ENCODE results near the gene SLC24A1. TPM values are rescaled to one million over a fixed set of nuclear protein-coding genes. Genes with fewer than 3 reads are reported as not detected.
"Not testable (repeated sequence)": the region's sequence is repeated elsewhere in the genome, so short reads cannot be mapped to it uniquely, and the experiment has no call there.

SLC24A1 gene
- polyA plus RNA-seq, 4 donors: 2.5 to 15.2 (median 4.9) TPM

DNA sequence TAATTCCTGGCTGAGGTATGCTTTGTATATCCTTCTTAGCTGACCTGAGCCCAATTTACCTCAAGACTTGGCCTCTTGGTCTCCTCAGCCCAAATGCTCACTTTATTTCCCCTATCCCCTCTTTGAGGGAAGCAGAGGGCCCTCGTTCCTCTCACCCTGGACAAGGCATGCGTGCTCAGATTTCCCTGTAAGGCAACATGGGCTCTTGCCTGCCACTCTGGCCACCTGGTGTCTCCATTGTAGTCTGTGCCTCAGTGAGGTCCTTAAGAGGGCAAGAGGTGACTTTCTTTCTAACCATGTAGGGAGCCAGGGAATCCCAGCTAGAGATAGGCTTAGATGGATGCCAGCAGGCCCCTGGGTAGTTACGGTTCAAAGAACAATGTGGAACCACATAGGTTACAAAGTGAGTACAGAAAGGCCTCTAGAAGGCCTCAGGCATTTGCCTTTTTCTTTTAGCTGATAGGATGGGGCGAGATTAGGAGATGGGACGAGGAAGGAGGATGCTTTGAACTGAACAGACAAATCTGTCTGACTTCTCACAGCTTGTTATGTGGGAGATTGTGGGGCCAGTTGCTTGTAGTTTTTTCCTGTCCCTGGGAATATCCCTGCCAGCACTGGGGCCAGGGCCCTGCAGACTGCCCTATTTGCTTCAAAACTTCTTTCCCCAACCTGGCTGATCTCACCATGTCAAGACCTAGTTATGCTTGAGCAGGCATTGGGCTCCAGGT, 9.7 kb upstream of the SLC24A1 start:
- Histone ChIP-seq H3K27ac (ENCODE audit: low read depth in 1 of 3, low read length in 2 of 3) (peak overlapping the region in 2 of 3 donors; percentile 98 to 99), H3K27me3 (ENCODE audit: control insufficient read depth in 3 of 3, insufficient read depth in 3 of 3, low read length in 3 of 3) (no peaks in the 10 kb centered on the region), H3K9me3 (ENCODE audit: control insufficient read depth in 2 of 2, insufficient read depth in 1 of 2, low read depth in 1 of 2, low read length in 1 of 2) (no peaks in the 10 kb centered on the region), H3K4me1 (ENCODE audit: control insufficient read depth in 3 of 3, insufficient read depth in 2 of 3, low read depth in 1 of 3, low read length in 2 of 3) (peaks cover 0 to 16% (median 2%) of the 10 kb centered on the region in 3 donors), H3K36me3 (ENCODE audit: control insufficient read depth in 3 of 3, insufficient read depth in 2 of 3, low read depth in 1 of 3, low read length in 3 of 3) (peaks cover 0 to 2% (median 2%) of the 10 kb centered on the region in 3 donors), H3K4me3 (ENCODE audit: low read depth in 1 of 3, low read length in 3 of 3) (peak overlapping the region; percentile 3 to 95 (median 77))
- DNase-seq: peak; percentile 4 to 24
- 84 to 93% (median 86%) methylated on average over 5 of the region's 5 CpGs for WGBS, 3 donors
- no peak for FAIRE-seq

DNA sequence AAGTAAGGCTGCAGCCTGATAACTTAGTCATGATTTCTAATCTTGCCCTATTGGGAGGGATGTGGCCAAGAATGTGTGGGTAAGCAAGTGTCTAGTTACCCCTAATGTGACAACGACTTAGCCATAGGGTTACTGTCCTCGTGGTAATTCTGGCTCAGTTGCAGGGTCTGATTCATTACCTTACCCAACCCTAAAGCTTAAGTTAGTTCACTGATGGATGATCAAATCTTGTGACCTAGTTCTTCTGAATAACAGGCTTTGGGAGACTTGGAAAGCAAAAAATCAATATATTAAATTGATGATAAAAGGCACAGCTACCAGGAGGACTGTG, 9.2 kb upstream of the SLC24A1 start:
- FAIRE-seq (no peak), DNase-seq (no peak)
- no peaks in the 10 kb centered on the region for H3K9me3 ChIP-seq (ENCODE audit: control insufficient read depth in 2 of 2, insufficient read depth in 1 of 2, low read depth in 1 of 2, low read length in 1 of 2)
- WGBS, 3 donors: 52 to 64% (median 61%) methylated on average over 2 of the region's 2 CpGs
- no peak overlapping the region for H3K4me3 ChIP-seq (ENCODE audit: low read depth in 1 of 3, low read length in 3 of 3)
- H3K4me1 ChIP-seq (ENCODE audit: control insufficient read depth in 3 of 3, insufficient read depth in 2 of 3, low read depth in 1 of 3, low read length in 2 of 3): peaks cover 0 to 16% (median 2%) of the 10 kb centered on the region in 3 donors
- peaks cover 0 to 2% (median 0%) of the 10 kb centered on the region in 3 donors for H3K36me3 ChIP-seq (ENCODE audit: control insufficient read depth in 3 of 3, insufficient read depth in 2 of 3, low read depth in 1 of 3, low read length in 3 of 3)
- no peak overlapping the region for H3K27ac ChIP-seq (ENCODE audit: low read depth in 1 of 3, low read length in 2 of 3)
- H3K27me3 ChIP-seq (ENCODE audit: control insufficient read depth in 3 of 3, insufficient read depth in 3 of 3, low read length in 3 of 3): no peaks in the 10 kb centered on the region

DNA sequence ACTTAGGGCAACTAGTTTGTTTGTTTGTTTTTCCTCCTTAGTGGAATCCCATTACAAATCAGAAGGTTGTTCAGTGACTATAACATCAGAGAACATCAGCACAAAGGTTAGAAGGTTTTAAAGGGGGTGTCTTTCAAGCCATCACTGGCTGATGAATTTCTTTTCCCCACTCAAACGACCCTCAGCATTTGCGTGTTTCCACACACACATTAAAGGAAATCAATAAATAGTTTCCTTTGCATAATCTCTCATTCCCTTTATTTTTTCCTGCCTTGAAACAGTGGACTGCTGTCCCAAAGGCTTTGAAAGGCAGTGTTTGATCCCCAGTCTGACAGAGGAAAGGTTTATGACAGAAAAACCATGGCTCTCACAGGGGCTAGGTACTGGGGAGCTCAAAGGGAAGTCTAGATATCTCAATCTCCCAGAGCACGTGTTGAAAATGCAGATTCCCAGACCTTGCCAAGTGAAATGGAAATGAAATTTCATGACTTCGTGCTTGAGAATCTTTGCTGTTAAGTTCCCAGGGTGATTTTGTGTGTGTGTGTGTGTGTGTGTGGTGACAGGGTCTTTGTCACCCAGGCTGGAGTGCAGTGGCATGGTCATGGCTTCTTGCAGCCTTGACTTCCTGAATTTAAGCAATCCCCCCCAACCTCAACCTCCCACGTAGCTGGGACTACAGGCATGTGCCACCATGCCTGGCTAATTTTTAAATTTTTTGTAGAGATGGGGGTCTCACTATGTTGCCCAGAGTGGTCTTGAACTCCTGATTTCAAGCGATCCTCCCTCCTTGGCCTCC, 8.6 kb upstream of the SLC24A1 start:
- DNase-seq: no peak
- FAIRE-seq: no peak
- no peaks in the 10 kb centered on the region for H3K27me3 ChIP-seq (ENCODE audit: control insufficient read depth in 3 of 3, insufficient read depth in 3 of 3, low read length in 3 of 3)
- H3K27ac ChIP-seq (ENCODE audit: low read depth in 1 of 3, low read length in 2 of 3): no peak overlapping the region
- peaks cover 0 to 2% (median 0%) of the 10 kb centered on the region in 3 donors for H3K36me3 ChIP-seq (ENCODE audit: control insufficient read depth in 3 of 3, insufficient read depth in 2 of 3, low read depth in 1 of 3, low read length in 3 of 3)
- H3K4me3 ChIP-seq (ENCODE audit: low read depth in 1 of 3, low read length in 3 of 3): no peak overlapping the region
- peaks cover 0 to 16% (median 2%) of the 10 kb centered on the region in 3 donors for H3K4me1 ChIP-seq (ENCODE audit: control insufficient read depth in 3 of 3, insufficient read depth in 2 of 3, low read depth in 1 of 3, low read length in 2 of 3)
- 76 to 81% (median 76%) methylated on average over 6 of the region's 6 CpGs for WGBS, 3 donors
- no peaks in the 10 kb centered on the region for H3K9me3 ChIP-seq (ENCODE audit: control insufficient read depth in 2 of 2, insufficient read depth in 1 of 2, low read depth in 1 of 2, low read length in 1 of 2)

DNA sequence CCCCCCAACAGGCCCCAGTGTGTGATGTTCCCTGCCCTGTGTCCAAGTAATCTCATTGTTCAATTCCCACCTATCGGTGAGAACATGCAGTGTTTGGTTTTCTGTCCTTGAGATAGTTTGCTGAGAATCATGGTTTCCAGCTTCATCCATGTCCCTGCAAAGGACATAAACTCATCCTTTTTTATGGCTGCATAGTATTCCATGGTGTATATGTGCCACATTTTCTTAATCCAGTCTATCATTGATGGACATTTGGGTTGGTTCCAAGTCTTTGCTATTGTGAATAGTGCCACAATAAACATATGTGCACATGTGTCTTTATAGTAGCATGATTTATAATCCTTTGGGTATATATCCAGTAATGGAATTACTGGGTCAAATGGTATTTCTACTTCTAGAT, 5.9 kb upstream of the SLC24A1 start:
- not testable (repeated sequence) for H3K9me3 ChIP-seq (ENCODE audit: control insufficient read depth in 2 of 2, insufficient read depth in 1 of 2, low read depth in 1 of 2, low read length in 1 of 2); H3K36me3 ChIP-seq (ENCODE audit: control insufficient read depth in 3 of 3, insufficient read depth in 2 of 3, low read depth in 1 of 3, low read length in 3 of 3); H3K27me3 ChIP-seq (ENCODE audit: control insufficient read depth in 3 of 3, insufficient read depth in 3 of 3, low read length in 3 of 3); H3K27ac ChIP-seq (ENCODE audit: low read depth in 1 of 3, low read length in 2 of 3); DNase-seq; FAIRE-seq; H3K4me3 ChIP-seq (ENCODE audit: low read depth in 1 of 3, low read length in 3 of 3)
- H3K4me1 ChIP-seq (ENCODE audit: control insufficient read depth in 3 of 3, insufficient read depth in 2 of 3, low read depth in 1 of 3, low read length in 2 of 3): peaks cover 0 to 11% (median 0%) of the 10 kb centered on the region in 3 donors
- WGBS, 3 donors: 97 to 100% (median 100%) methylated on average over 1 of the region's 1 CpG

DNA sequence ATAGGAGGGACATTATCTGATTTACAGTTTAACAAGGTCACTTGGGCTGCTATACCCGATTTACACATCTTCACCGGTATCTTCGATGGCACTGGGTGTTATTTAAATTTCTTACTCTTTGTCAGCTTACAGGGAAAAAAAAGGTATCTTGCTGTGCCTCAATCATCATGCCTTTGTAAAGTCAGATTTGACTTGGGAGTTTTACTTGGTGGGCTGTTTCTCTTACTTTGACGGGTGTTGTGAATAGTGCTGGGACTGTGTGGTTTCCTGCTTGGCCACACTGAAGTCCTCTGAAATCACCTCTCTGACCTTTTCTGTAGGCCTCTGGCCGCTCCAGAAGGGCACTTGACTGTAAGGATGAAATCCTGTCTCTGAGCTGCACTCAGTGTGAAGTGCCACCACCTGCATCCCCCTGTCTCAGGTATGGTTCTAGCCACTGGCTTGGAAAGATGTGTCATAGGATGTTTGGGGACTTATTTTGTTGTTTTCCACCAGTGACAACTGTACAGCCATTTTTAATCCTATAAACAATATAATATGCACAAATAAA, 3.1 kb upstream of the SLC24A1 start:
- DNase-seq (no peak), FAIRE-seq (no peak)
- Histone ChIP-seq H3K4me1 (ENCODE audit: control insufficient read depth in 3 of 3, insufficient read depth in 2 of 3, low read depth in 1 of 3, low read length in 2 of 3) (no peaks in the 10 kb centered on the region), H3K27ac (ENCODE audit: low read depth in 1 of 3, low read length in 2 of 3) (no peak overlapping the region), H3K27me3 (ENCODE audit: control insufficient read depth in 3 of 3, insufficient read depth in 3 of 3, low read length in 3 of 3) (no peaks in the 10 kb centered on the region), H3K4me3 (ENCODE audit: low read depth in 1 of 3, low read length in 3 of 3) (no peak overlapping the region), H3K36me3 (ENCODE audit: control insufficient read depth in 3 of 3, insufficient read depth in 2 of 3, low read depth in 1 of 3, low read length in 3 of 3) (peaks cover 0 to 7% (median 0%) of the 10 kb centered on the region in 3 donors), H3K9me3 (ENCODE audit: control insufficient read depth in 2 of 2, insufficient read depth in 1 of 2, low read depth in 1 of 2, low read length in 1 of 2) (no peaks in the 10 kb centered on the region)
- 70 to 79% (median 72%) methylated on average over 5 of the region's 5 CpGs for WGBS, 3 donors

DNA sequence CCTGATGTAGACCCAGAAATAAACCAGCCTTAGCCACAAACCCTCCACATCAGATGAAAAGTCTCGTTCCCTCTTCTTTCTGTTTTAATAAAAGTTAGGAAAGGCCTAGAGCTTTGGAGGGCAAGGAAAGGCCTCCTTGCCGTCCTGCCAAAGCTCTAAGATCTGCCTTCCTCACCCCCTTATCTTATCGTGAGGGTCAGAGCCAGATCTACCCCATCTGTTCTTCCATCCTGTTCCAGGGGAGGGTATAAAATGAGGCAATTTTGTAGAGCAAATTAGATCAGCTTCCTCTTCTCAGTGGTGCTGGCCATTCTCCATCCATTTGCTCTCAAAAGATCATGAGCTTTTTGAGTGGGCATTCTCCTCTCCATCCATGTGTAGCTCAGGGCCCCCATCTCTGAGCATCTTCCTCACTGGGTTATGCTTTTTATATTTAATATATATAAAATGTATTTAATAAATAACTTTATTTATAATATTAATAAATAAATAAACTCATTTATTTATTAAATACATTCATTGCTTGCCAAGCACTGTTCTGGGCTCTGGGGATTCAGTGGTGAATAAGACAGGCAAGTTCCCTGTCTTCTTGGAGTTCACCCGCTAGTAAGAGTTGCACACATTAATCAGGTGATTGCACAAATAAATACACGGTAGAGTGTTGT, 2.0 kb upstream of the SLC24A1 start:
- no peak overlapping the region for H3K27ac ChIP-seq (ENCODE audit: low read depth in 1 of 3, low read length in 2 of 3)
- 72 to 83% (median 80%) methylated on average over 5 of the region's 5 CpGs for WGBS, 3 donors
- no peaks in the 10 kb centered on the region for H3K27me3 ChIP-seq (ENCODE audit: control insufficient read depth in 3 of 3, insufficient read depth in 3 of 3, low read length in 3 of 3)
- DNase-seq (no peak), FAIRE-seq (no peak)
- peaks cover 0 to 12% (median 4%) of the 10 kb centered on the region in 3 donors for H3K36me3 ChIP-seq (ENCODE audit: control insufficient read depth in 3 of 3, insufficient read depth in 2 of 3, low read depth in 1 of 3, low read length in 3 of 3)
- H3K4me1 ChIP-seq (ENCODE audit: control insufficient read depth in 3 of 3, insufficient read depth in 2 of 3, low read depth in 1 of 3, low read length in 2 of 3): no peaks in the 10 kb centered on the region
- H3K9me3 ChIP-seq (ENCODE audit: control insufficient read depth in 2 of 2, insufficient read depth in 1 of 2, low read depth in 1 of 2, low read length in 1 of 2): no peaks in the 10 kb centered on the region
- no peak overlapping the region for H3K4me3 ChIP-seq (ENCODE audit: low read depth in 1 of 3, low read length in 3 of 3)

DNA sequence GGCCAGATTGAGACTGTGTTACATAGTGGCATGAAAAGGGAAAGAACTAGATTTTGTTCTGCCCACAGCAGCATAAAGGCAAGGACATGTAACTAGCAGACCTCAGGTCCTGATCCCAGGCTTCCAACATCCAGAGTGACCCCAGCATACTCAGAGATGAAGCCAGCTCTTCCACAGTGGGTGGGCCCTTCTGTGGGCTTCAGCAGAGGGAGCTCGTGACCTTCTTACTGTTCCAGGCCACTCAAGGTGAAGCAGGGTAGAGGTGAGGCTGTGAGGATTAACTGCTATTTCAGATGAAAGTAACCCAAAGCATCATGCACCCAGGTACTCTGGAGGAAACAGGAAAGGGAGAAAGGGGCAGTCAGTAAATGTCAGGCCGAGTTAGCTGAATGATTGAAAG, 905 bp upstream of the SLC24A1 start:
- peaks cover 0 to 22% (median 4%) of the 10 kb centered on the region in 3 donors for H3K36me3 ChIP-seq (ENCODE audit: control insufficient read depth in 3 of 3, insufficient read depth in 2 of 3, low read depth in 1 of 3, low read length in 3 of 3)
- no peaks in the 10 kb centered on the region for H3K4me1 ChIP-seq (ENCODE audit: control insufficient read depth in 3 of 3, insufficient read depth in 2 of 3, low read depth in 1 of 3, low read length in 2 of 3)
- WGBS, 3 donors: 92 to 100% (median 98%) methylated on average over 2 of the region's 2 CpGs
- FAIRE-seq (no peak), DNase-seq (no peak)
- no peak overlapping the region for H3K4me3 ChIP-seq (ENCODE audit: low read depth in 1 of 3, low read length in 3 of 3)
- no peaks in the 10 kb centered on the region for H3K9me3 ChIP-seq (ENCODE audit: control insufficient read depth in 2 of 2, insufficient read depth in 1 of 2, low read depth in 1 of 2, low read length in 1 of 2)
- no peak overlapping the region for H3K27ac ChIP-seq (ENCODE audit: low read depth in 1 of 3, low read length in 2 of 3)
- H3K27me3 ChIP-seq (ENCODE audit: control insufficient read depth in 3 of 3, insufficient read depth in 3 of 3, low read length in 3 of 3): no peaks in the 10 kb centered on the region

DNA sequence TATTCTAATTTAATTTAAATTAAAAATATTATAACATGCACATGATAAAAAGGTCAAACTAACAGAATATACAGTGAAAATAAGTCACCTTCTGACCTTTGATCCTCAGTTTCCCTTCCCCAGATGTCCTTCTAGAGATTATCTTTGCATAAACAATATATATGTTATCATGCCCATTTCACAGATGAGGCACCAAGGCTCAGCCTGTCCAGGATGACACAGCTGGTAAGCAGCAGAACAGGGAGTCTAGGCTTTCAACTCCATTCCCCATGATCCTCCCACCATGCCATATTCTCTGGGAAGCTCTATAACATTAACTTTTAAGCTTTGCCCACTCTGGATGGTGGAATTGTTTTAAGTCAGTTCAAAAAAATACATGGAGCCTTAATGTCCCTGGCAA, 1.4 kb downstream of the SLC24A1 start:
- Histone ChIP-seq H3K4me3 (ENCODE audit: low read depth in 1 of 3, low read length in 3 of 3) (no peak overlapping the region), H3K9me3 (ENCODE audit: control insufficient read depth in 2 of 2, insufficient read depth in 1 of 2, low read depth in 1 of 2, low read length in 1 of 2) (no peaks in the 10 kb centered on the region), H3K36me3 (ENCODE audit: control insufficient read depth in 3 of 3, insufficient read depth in 2 of 3, low read depth in 1 of 3, low read length in 3 of 3) (peaks cover 0 to 24% (median 4%) of the 10 kb centered on the region in 3 donors), H3K27me3 (ENCODE audit: control insufficient read depth in 3 of 3, insufficient read depth in 3 of 3, low read length in 3 of 3) (no peaks in the 10 kb centered on the region), H3K27ac (ENCODE audit: low read depth in 1 of 3, low read length in 2 of 3) (no peak overlapping the region), H3K4me1 (ENCODE audit: control insufficient read depth in 3 of 3, insufficient read depth in 2 of 3, low read depth in 1 of 3, low read length in 2 of 3) (no peaks in the 10 kb centered on the region)
- FAIRE-seq: no peak
- DNase-seq: no peak

All from small intestine (tissue), 7 donors.